ENCODE measurements around the gene PERCC1. TPM values are rescaled to one million over a fixed set of nuclear protein-coding genes. Genes with fewer than 3 reads are reported as not detected.

The PERCC1 gene
- total RNA-seq, 1 experiment from 2014 or later: not detected

GRCh38 chr16:1412847-1413246, 18.0 kb upstream of the PERCC1 start:
- no peak for DNase-seq (ENCODE audit: low spot score)

- DNase-seq (ENCODE audit: low spot score): no peak
These were observed 17.0 kb upstream of the PERCC1 start for GRCh38 chr16:1413684-1414531.

GRCh38 chr16:1414532-1415260, 16.2 kb upstream of the PERCC1 start, which contains the start of gene UNKL:
Gene UNKL (minus strand): TSS chr16:1414704. CDS start chr16:1414691, 13 bp downstream.
- DNase-seq (ENCODE audit: low spot score): no peak

GRCh38 chr16:1416521-1416941, 14.3 kb upstream of the PERCC1 start:
- DNase-seq (ENCODE audit: low spot score): no peak

GRCh38 chr16:1420111-1420539, 10.8 kb upstream of the PERCC1 start:
- no peak for DNase-seq (ENCODE audit: low spot score)

- DNase-seq (ENCODE audit: low spot score): no peak
These were observed 8.8 kb upstream of the PERCC1 start for GRCh38 chr16:1422076-1422475.

- DNase-seq (ENCODE audit: low spot score): no peak
These were observed 6.8 kb upstream of the PERCC1 start for GRCh38 chr16:1424028-1424427.

GRCh38 chr16:1425616-1426370, 5.1 kb upstream of the PERCC1 start:
- no peak for DNase-seq (ENCODE audit: low spot score)

- DNase-seq (ENCODE audit: low spot score): no peak
These were observed 4.0 kb upstream of the PERCC1 start for GRCh38 chr16:1426734-1427471.

GRCh38 chr16:1427473-1428461, 3.1 kb upstream of the PERCC1 start:
- no peak for DNase-seq (ENCODE audit: low spot score)

GRCh38 chr16:1428511-1428910, 2.4 kb upstream of the PERCC1 start:
- DNase-seq (ENCODE audit: low spot score): no peak

GRCh38 chr16:1429012-1429411, 1.9 kb upstream of the PERCC1 start:
- no peak for DNase-seq (ENCODE audit: low spot score)

GRCh38 chr16:1429631-1430030, 1.2 kb upstream of the PERCC1 start:
- DNase-seq (ENCODE audit: low spot score): no peak

GRCh38 chr16:1430214-1430758, 592 bp upstream of the PERCC1 start:
- no peak for DNase-seq (ENCODE audit: low spot score)

- DNase-seq (ENCODE audit: low spot score): no peak
These were observed 806 bp downstream of the PERCC1 start for GRCh38 chr16:1431497-1432270.

- no peak for DNase-seq (ENCODE audit: low spot score)
These were observed 1.7 kb downstream of the PERCC1 start for GRCh38 chr16:1432388-1433262.

GRCh38 chr16:1433263-1433560, 2.3 kb downstream of the PERCC1 start:
- DNase-seq (ENCODE audit: low spot score): no peak

GRCh38 chr16:1433756-1434155, 2.9 kb downstream of the PERCC1 start:
- DNase-seq (ENCODE audit: low spot score): no peak

Measured in A172 (cell line).